GM21737 (cell line): ENCODE measurements around the gene SELENOM.
"Not testable (repeated sequence)": the region's sequence is repeated elsewhere in the genome, so short reads cannot be mapped to it uniquely, and the experiment has no call there.

Source experiments
- ATAC-seq: cut with Tn5 transposase; IDR thresholded peaks from one replicate; pipeline ENCODE4 v1.9.1; 2021; ENCODE audit warnings: mild to moderate bottlenecking, moderate library complexity; ENCODE audit not compliant: unreplicated experiment

The SELENOM gene

DNA sequence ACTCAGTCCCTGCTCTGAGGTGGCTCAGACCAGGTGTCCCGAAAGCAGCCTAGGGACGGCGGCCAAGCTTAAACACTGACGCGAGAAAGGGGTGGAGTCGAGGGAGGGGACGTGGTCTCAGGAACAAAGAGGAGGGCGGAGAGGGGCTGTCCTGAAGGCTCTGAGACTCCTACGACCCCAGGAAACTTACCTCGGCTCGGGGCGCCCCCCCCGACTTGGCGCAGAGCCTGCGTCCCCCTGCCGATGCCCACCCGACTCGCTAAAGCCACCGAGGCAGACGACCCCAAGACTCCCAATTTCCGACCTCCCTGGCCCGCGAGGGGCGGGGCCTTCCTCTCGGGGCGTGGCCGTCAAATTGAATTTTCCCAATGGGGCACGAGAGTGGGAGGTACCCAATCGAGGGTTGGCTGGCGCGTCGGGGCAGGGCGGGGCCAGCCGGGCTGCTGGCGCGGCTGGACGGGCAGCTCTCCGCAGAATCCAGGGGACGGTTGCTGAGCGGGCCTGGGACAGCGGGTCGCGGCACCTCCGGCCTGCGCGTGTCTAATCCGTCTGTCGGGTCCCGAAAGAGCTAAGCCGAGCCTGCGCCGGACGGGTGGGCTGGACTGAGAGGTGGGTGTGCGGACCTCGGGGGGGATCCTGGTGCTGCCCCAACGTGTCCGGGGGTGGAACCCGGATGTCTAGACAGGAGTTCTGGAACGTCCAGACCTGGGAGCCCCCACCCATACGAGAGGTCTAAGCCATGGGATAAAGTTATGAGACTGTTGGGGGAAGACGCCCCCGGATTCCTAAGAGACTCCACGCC is 26.3 kb downstream of the SELENOM start, which contains the start of gene SMTN:
Gene SMTN (plus strand): TSS at position 471 of the 802 bp plus-strand sequence. CDS start 1,941 bp downstream, outside the sequence.
- ATAC-seq, result peak; percentile 47

DNA sequence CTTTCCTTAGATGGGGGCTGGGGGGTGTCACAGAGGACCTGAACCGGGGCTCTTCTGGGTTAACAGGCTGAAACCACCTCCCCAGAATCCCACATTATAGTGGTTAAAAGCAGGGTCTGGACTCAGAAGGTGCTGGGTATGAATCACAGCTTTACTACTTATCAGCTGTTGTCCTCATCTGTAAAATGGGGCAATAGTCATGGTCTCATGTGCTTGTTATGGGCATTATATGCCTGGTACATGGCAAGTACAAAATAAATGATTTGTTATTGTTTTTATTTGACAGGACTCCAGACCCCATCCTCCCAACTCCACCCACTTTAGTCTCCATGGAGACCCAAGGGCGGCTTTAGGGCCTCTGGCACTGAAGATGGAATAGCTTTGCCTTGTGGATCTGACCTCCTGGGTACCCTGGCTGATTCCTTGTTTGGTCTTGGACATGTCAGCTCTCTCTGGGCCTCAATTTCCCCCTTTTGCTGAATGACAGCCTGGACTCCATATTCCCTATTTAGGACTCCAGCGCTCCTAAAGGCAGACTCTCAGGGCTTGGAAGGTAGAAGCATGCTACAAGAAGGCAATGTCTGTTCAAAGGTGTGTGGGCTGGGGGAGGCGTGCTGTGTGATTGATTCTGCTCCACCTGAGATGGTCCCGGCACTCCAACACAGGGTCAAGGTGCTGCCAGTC is 27.1 kb downstream of the SELENOM start:
- no peak for ATAC-seq

DNA sequence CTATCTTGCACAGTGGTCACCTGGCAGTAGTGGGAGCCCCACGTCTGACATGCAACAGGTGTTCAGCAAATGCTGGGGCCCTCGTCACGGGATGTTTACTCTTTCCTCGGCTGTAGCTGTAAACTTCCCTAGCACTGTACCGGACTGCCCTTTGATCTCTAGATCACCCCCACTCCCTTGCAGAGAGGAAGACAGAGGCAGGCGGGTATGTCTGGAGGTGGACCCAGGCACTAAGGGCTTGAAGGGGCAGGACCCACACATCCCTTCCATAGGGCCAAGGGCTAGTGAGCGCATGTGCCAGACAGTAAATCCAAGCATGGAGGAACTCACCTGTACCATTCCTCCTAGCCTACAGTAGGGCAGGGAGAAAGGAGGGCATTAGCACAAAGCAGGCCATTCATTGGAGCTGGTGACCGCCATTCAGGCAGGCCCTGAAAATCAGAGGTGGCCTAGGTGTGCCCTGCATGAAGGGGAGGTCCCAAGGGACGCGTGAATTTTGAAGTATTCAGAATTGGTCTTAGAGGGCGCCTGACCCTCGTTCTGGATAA is 28.2 kb downstream of the SELENOM start:
- no peak for ATAC-seq

DNA sequence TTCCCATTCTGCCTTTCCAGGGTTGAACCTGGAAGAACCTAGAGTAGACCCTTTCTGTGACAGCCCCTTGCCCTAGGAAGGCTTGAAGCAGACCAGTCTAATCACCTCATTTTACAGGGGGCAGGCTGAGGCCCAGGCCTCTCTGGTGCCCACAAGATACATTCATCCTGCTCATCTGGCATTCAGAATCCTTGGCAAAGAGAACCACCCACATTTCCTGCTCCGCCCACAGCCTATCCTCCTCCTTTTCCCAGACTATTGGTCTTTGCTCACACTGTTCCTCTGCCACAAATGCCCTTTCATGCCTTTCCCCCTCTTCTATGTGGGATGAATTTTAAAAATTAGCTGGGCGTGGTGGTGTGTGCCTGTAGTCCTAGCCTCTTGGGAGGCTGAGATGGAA is 29.0 kb downstream of the SELENOM start:
- ATAC-seq, result not testable (repeated sequence)

GRCh38 chr22:31077681-31078080 is 29.7 kb downstream of the SELENOM start:
- no peak for ATAC-seq

- ATAC-seq, result no peak
Observed at GRCh38 chr22:31075961-31076360, 31.4 kb downstream of the SELENOM start.

DNA sequence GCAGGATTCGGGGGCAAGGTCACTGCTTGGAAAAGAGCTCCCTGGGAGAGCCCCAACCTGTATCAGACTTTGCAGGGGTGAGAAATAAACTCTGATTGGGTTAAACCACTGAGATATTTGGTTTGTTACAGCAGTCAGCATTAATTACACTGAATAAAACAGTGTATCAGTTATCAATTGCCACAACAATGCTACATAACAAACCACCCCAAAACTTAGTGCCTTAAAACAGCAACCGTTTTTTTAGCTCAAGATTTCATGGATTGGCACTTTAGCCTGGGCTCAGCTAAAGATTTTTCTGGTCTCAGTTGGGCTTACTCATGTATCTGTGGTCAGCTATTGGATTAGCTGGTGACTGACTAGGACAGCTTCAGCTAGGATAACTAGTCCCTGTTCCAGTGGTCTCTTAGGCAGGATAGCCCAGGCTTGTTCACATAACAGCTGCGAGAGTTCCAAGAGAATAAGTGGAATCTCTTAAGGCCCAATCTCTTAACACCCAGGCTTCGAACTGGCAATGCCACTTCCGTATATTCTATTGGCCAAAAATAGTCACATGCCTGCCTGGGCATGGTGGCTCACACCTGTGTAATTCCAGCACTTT is 33.7 kb downstream of the SELENOM start:
- not testable (repeated sequence) for ATAC-seq

GRCh38 chr22:31073125-31073524 is 34.2 kb downstream of the SELENOM start:
- ATAC-seq, result not testable (repeated sequence)

DNA sequence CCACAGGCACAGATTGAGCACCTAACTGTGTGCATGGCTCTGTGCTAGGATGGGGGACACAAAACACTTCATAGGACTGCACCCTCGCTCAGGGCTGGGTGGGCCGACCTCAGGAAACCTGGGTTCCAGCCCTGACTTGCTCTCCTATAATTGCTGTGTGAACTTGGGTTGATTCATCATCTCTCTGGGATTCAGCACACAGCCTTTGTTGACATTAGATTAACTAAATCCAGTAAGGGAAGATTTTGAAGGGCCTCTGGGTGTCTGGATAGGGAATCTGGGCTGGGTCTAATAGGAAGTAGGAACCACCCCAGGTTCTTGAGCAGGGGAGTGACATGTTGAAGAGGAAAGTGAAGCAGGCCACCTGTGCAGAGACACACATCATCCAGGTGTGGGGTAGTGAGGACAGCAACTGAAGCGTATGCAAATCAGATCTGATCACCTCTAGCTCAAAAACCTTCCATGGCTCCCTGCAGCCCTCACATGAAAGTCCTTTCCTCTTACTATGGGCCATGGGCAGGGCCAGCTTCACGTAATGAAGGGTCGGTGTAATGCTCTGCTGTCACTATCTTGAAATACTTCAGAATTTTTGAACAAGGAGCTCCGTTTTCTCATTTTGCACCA is 37.6 kb downstream of the SELENOM start:
- not testable (repeated sequence) for ATAC-seq

GRCh38 chr22:31068970-31069369 is 38.4 kb downstream of the SELENOM start:
- no peak for ATAC-seq

- ATAC-seq, result no peak
Observed at GRCh38 chr22:31064369-31064768, 43.0 kb downstream of the SELENOM start.

DNA sequence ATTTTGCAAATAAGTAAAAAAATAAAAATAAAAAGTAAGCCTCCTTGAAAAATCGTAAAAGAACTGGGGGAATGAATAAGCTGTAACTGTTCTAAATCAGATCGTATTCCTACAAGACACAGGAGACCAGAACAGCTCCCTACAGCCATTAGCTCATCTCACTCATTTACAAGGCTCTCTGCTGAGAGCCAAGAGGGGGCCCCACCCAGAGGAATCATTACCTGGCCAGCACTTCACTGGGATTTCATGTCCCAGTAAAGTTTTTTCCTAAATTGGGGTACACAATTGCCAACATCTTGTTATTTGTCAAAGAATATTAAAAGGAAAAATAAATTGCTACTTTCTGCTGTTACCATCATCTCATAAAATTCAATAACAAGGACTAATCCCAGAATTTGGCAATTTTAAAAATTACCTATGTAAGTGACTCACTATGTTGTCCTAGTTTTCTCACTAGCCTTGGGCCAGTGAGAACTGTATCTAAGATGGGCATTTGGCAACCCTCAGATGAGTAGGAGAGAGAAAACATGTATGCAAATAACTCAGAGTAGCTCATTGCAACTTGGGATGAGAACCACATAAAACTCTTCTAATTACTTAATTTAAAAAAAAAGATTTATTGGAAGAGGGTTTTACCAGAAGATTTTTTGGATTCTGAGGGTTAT is 44.7 kb downstream of the SELENOM start:
- no peak for ATAC-seq

- ATAC-seq, result not testable (repeated sequence)
Observed at GRCh38 chr22:31059663-31060062, 47.7 kb downstream of the SELENOM start.

GRCh38 chr22:31056986-31057599 is 50.3 kb downstream of the SELENOM start:
- ATAC-seq, result no peak

DNA sequence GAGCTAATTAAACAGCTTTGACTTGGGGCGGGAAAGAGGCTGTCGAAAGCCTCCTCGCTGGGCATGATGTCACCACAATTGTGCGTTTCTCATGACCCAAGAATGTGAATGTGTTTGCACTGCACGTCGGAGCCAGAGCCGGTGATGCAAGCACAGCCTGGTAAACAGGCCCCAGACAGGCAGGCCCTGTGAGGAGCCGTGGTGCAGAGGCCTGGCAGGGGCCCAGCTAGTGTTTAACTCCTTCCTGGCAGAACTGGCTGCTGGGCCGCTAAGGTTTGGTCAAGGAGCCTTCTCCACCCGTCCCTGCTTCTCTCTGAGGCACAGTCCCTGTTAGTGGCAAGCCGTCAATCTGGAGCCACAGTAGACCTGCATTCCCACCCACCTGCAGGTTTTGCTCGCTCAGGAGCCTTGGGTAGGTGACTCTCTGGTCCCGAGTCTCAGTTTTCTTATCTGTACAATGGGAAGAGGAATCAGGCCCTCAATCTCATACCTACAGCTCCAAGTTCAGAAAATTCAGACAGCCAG is 51.7 kb downstream of the SELENOM start:
- ATAC-seq, result no peak

DNA sequence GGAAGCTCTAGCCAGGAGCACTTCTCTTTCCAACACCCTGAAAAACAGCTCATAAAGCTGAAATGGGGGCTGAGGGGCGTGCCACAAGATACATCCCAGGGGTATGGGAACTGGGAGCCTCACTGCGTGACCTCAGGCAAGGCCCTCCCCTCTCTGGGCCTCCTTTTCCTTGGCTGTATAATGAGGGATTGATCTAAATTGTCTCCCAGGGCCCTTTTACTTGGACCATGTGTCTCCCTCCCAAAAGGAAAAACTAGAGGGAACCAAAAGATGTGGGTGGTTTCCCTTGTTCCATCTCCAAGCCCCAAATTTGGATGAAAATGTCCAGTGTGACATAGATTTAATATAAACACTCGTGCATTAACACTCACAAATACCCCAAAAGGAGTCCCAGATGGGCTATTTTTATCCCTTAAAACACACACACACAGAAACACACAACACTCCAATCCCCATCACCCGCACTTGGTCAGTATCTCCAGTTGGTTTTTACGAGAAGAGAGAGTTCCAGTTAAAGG is 52.2 kb downstream of the SELENOM start:
- ATAC-seq, result no peak
